ENCODE measurements around the gene UBAP1L. TPM values are rescaled to one million over a fixed set of nuclear protein-coding genes. Genes with fewer than 3 reads are reported as not detected.
"Not testable (repeated sequence)": the region's sequence is repeated elsewhere in the genome, so short reads cannot be mapped to it uniquely, and the experiment has no call there.

Gene UBAP1L
- total and polyA plus RNA-seq, 2 of the 4 experiments (the other 2 are of a cell fraction), result 0.36 to 1.1 TPM

- H3K9me3 ChIP-seq (ENCODE audit: control insufficient read depth, insufficient read depth, low read length); H4K5ac ChIP-seq (ENCODE audit: low read depth, low read length); H2AK5ac ChIP-seq (ENCODE audit: low read depth, low read length); H3K56ac ChIP-seq (ENCODE audit: extremely low read depth, insufficient read depth, low read length); H3K4me2 ChIP-seq (ENCODE audit: low read depth, low read length); DNase-seq; H3K23ac ChIP-seq (ENCODE audit: low read depth, low read length); H2BK120ac ChIP-seq (ENCODE audit: low read depth, low read length); in situ Hi-C loops (cut with MboI; ENCODE audit: low sequenced_read_pairs); dilution Hi-C loops (cut with HindIII; ENCODE audit: low sequenced_read_pairs, unreplicated experiment); H3K27me3 ChIP-seq (ENCODE audit: control insufficient read depth, insufficient read depth, low read length); H3K4me3 ChIP-seq (ENCODE audit: insufficient read depth, low read depth, low read length); H2AK9ac ChIP-seq (replicated peaks; ENCODE audit: low read depth, low read length, poor library complexity); H2AFZ ChIP-seq (replicated peaks; ENCODE audit: low read length, poor library complexity); H2BK15ac ChIP-seq (ENCODE audit: low read depth, low read length); H2BK5ac ChIP-seq (ENCODE audit: low read depth, low read length, poor library complexity, severe bottlenecking); POLR2A ChIA-PET (ENCODE audit: unreplicated experiment); ATAC-seq (ENCODE audit: low read depth); H3K4ac ChIP-seq (ENCODE audit: low read depth, low read length); H3K9me1 ChIP-seq (ENCODE audit: insufficient read depth, low read length); H3K27ac ChIP-seq (ENCODE audit: insufficient read depth, low read length); H2BK20ac ChIP-seq (ENCODE audit: low read depth, low read length); H3K79me1 ChIP-seq (ENCODE audit: low read depth in 1 of 2, low read length in 2 of 2); H3K9ac ChIP-seq (ENCODE audit: low read depth, low read length); H4K8ac ChIP-seq (ENCODE audit: low read depth in 2 of 2, low read length in 2 of 2); H4K20me1 ChIP-seq (ENCODE audit: insufficient read depth, low read length); BruUV-seq (replicated peaks); H3K18ac ChIP-seq (ENCODE audit: low read depth, low read length); H4K91ac ChIP-seq (ENCODE audit: insufficient read depth, low read depth, low read length); H3K14ac ChIP-seq (replicated peaks; ENCODE audit: low read depth, low read length); intact Hi-C loops (cut with micrococcal nuclease): not testable (repeated sequence)
- H3K36me3 ChIP-seq (ENCODE audit: control insufficient read depth, insufficient read depth, low read length), result peaks cover 12% of the 10 kb centered on the region
- CTCF ChIA-PET, result interaction anchor here (0.7 kb wide), 1 partner anchor 74 kb away, joined by 3 read pairs; no protein-coding TSS in a partner anchor
- peaks cover 18% of the 10 kb centered on the region for H3K4me1 ChIP-seq (ENCODE audit: control insufficient read depth, insufficient read depth, low read length)
- WGBS, 2 experiments (ENCODE audit: extremely low coverage in 2 of 2, insufficient read length in 1 of 2), result 97% methylated on average over 8 of the region's 13 CpGs; no CpG with 5 or more reads in 1 of the 2 experiments
These were observed 21.2 kb downstream of the UBAP1L start for GRCh38 chr15:65093793-65094170.
